WTC11 (cell line): ENCODE measurements around the gene INHBB.

Source experiments
- FOXK1 ChIP-seq: sonication (generic); formaldehyde crosslinking; IDR thresholded peaks from 2 replicates; pipeline ENCODE4 v1.8.0; 2022; ENCODE audit warnings: mild to moderate bottlenecking, moderate library complexity, missing genetic modification reagents
- GABPB1 ChIP-seq: sonication (generic); formaldehyde crosslinking; IDR thresholded peaks from 2 replicates; pipeline ENCODE4 v1.8.1; 2023; ENCODE audit warnings: mild to moderate bottlenecking, missing genetic modification reagents
- NR1H2 ChIP-seq: sonication (generic); formaldehyde crosslinking; IDR thresholded peaks from 2 replicates; pipeline ENCODE4 v1.9.0; 2021; ENCODE audit warnings: mild to moderate bottlenecking, moderate library complexity, missing genetic modification reagents
- SMAD4 ChIP-seq: sonication (generic); formaldehyde crosslinking; IDR thresholded peaks from 2 replicates; pipeline ENCODE4 v1.8.0; 2022; ENCODE audit warnings: mild to moderate bottlenecking, missing genetic modification reagents
- TEAD4 ChIP-seq: sonication (generic); formaldehyde crosslinking; IDR thresholded peaks from 2 replicates; pipeline ENCODE4 v1.8.0; 2022; ENCODE audit warnings: mild to moderate bottlenecking, missing genetic modification reagents
- TP53 ChIP-seq: sonication (generic); formaldehyde crosslinking; IDR thresholded peaks from 2 replicates; pipeline ENCODE4 v1.8.1; 2023; ENCODE audit warnings: mild to moderate bottlenecking, missing genetic modification reagents
- ZNF232 ChIP-seq: sonication (generic); formaldehyde crosslinking; IDR thresholded peaks from 2 replicates; pipeline ENCODE4 v1.8.0; 2022; ENCODE audit warnings: mild to moderate bottlenecking, missing genetic modification reagents
- TF ChIP-seq, protein P1 (sequence below): fragments of 200-600 bp; IDR thresholded peaks from 2 replicates; pipeline ENCODE4 v1.8.0; 2022; ENCODE audit warnings: antibody characterized with exemption
- TF ChIP-seq, protein P2 (sequence below): sonication (generic); formaldehyde crosslinking; IDR thresholded peaks from 2 replicates; pipeline ENCODE4 v1.8.0; 2022; ENCODE audit warnings: mild to moderate bottlenecking, missing genetic modification reagents

DNA sequence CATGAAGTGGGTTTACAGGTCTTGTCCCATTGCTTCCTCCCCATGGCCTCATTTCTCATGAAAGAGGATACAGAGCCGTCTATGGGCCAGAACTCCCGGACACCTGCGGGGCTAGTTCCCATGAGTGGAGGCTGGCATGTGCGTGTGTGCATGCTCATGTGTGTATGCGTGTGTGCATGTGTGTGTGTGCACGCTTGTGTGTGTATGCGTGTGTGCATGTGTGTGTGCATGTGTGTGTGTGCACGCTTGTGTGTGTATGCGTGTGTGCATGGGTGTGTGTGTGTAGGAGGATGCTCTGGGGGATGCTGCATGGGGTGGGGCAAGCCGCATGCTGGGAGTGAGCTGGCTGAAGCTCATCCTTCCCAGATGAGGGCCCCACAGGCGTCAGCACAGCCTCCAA lies 20.8 kb downstream of the INHBB start:
- TF ChIP-seq, protein P1, sequence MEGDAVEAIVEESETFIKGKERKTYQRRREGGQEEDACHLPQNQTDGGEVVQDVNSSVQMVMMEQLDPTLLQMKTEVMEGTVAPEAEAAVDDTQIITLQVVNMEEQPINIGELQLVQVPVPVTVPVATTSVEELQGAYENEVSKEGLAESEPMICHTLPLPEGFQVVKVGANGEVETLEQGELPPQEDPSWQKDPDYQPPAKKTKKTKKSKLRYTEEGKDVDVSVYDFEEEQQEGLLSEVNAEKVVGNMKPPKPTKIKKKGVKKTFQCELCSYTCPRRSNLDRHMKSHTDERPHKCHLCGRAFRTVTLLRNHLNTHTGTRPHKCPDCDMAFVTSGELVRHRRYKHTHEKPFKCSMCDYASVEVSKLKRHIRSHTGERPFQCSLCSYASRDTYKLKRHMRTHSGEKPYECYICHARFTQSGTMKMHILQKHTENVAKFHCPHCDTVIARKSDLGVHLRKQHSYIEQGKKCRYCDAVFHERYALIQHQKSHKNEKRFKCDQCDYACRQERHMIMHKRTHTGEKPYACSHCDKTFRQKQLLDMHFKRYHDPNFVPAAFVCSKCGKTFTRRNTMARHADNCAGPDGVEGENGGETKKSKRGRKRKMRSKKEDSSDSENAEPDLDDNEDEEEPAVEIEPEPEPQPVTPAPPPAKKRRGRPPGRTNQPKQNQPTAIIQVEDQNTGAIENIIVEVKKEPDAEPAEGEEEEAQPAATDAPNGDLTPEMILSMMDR, result no peak
- TF ChIP-seq, protein P2, sequence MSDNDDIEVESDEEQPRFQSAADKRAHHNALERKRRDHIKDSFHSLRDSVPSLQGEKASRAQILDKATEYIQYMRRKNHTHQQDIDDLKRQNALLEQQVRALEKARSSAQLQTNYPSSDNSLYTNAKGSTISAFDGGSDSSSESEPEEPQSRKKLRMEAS, result no peak
- TF ChIP-seq NR1H2 (no peak), TP53 (CRISPR knock-in tag) (no peak), TEAD4 (CRISPR knock-in tag) (no peak), ZNF232 (CRISPR knock-in tag) (no peak), GABPB1 (CRISPR knock-in tag) (no peak), FOXK1 (CRISPR knock-in tag) (no peak), SMAD4 (CRISPR knock-in tag) (no peak)
